Umbilical cord (tissue), 2 donors: ENCODE data around the gene LCN10. TPM values are rescaled to one million over a fixed set of nuclear protein-coding genes. Genes with fewer than 3 reads are reported as not detected.

Source experiments
- DNase-seq: peaks from one replicate; pipeline ENCODE4 v3.0.0-alpha.2; 2015; ENCODE audit warnings: low spot score
- total RNA-seq: library from RNA; depleted of rRNA; stranded (reverse); fragments of >200 nt; gene quantifications from one replicate; pipeline ENCODE4 v1.2.3, GENCODE V29; 2014; ENCODE audit warnings: low replicate concordance; ENCODE audit not compliant: insufficient read depth

LCN10 gene
- total RNA-seq, 1 donor from 2014 or later: 2.2 TPM

GRCh38 chr9:136690104-136690805, 52.5 kb downstream of the LCN10 start:
- no peak for DNase-seq

GRCh38 chr9:136689108-136689460, 53.7 kb downstream of the LCN10 start:
- DNase-seq: no peak

GRCh38 chr9:136688274-136689107, 54.2 kb downstream of the LCN10 start:
- DNase-seq: no peak

Other genes with a start within 250 kb of the LCN10 start
- 23.1 TPM for gene NOTCH1, start 196.9 kb downstream of the LCN10 start, total RNA-seq
- 49.4 TPM for gene EGFL7, start 80.0 kb downstream of the LCN10 start, total RNA-seq
- 32.7 TPM for gene AGPAT2, start 55.5 kb downstream of the LCN10 start, total RNA-seq
- 3.1 TPM for gene DIPK1B, start 30.4 kb downstream of the LCN10 start, total RNA-seq
- gene LCN6, start 5.6 kb upstream of the LCN10 start, total RNA-seq: not detected
- gene LCN8, start 15.3 kb upstream of the LCN10 start, total RNA-seq: 0.48 TPM
- gene LCN15, start 21.6 kb upstream of the LCN10 start, total RNA-seq: 2.2 TPM
- gene TMEM141, start 48.4 kb upstream of the LCN10 start, total RNA-seq: 90.5 TPM
- not detected for gene CCDC183, start 53.4 kb upstream of the LCN10 start, total RNA-seq
- gene RABL6, start 65.0 kb upstream of the LCN10 start, total RNA-seq: 40.2 TPM
- gene AJM1, start 99.5 kb upstream of the LCN10 start, total RNA-seq: 1.4 TPM
- gene PHPT1, start 106.5 kb upstream of the LCN10 start, total RNA-seq: 49.1 TPM
- gene MAMDC4, start 109.4 kb upstream of the LCN10 start, total RNA-seq: 4.6 TPM
- 217 TPM for gene EDF1, start 123.4 kb upstream of the LCN10 start, total RNA-seq
- gene TRAF2, start 143.6 kb upstream of the LCN10 start, total RNA-seq: 5.1 TPM
- gene FBXW5, start 201.8 kb upstream of the LCN10 start, total RNA-seq: 75.8 TPM
- gene C8G, start 202.3 kb upstream of the LCN10 start, total RNA-seq: not detected
- gene LCN12, start 209.3 kb upstream of the LCN10 start, total RNA-seq: not detected
- 49.6 TPM for gene PTGDS, start 234.6 kb upstream of the LCN10 start, total RNA-seq
- gene LCNL1, start 240.1 kb upstream of the LCN10 start, total RNA-seq: 0.72 TPM
- 10.6 TPM for gene PAXX, start 249.5 kb upstream of the LCN10 start, total RNA-seq